Endometrium (tissue), 2 donors: ENCODE results near the gene EIF4A3.

ENCODE experiments used
- FAIRE-seq: peaks from 2 replicates; lab custom pipeline; 2012; peaks lifted over from hg19 to GRCh38; lab: Jason Lieb, UNC
- donor health status: control.
- donor health status: control.

Gene EIF4A3

DNA sequence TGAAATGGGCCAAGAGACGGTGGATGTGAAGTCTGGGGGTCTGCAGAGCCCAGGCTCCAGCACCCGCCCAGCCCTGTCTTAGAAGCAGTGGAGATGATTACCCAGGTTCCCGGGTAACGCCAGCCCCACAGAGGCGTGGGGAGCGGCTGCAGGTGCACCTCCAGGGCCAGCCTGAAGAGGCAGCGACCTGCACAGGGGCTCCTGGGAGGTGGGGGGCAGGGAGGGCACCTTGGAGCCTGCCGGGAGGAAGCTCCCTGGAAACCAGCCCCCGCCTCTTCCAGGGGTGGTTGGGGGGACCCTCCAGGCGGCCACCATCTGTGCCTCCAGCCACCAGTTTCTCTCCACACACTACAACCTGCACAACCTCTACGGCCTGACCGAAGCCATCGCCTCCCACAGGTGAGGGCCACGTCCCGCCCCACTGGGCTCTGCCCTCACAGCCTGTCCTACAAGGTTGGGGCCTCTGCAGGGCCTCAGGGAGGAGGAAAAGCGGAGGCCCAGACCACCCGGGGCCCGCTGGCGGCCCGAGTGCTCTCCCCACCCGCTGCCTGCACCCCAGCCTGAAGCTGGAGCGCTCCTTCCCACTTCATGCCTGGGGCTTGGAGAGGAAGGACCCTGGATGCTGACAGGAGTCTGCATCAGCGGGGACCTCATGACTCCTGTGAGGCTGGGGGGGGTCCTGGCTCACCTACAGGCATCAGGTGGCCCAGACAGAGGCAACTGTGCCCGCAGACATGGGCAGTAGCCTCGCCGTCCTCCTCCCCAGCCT lies 35.0 kb downstream of the EIF4A3 start:
- FAIRE-seq: no peak

DNA sequence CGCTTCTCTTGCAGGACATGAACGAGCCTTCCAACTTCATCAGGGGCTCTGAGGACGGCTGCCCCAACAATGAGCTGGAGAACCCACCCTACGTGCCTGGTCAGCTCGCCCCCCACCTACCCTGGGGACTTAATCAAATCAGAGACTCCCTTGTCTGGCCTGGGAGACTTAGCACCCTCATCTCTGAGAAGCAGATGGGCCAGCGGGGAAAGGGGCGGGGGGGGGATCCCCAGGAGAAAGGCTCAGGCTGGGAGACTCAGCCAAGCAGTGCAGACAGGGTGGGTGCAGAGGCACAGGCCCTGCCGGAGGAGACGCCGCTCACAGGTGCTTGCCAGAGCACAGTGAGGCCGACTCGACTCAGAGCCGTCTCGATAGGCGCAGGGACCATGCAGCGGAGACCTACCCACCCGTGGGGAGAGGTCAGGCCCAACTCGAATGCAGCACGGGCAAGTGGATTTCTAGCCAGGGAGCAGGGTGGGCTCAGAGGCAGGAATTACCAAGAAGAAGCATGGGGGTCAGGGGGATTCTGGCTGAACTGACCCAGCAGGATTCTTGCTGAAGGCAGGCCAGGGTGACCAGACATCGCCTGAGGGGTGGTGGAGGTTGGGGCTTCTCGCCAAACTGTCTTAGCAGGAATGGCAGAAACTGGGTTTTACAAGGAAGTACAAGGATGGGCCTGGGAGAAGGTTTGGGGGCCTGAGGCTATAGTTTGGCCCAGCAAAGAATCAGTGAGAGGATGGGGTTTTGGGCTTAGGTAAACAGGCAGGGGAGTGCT lies 35.8 kb downstream of the EIF4A3 start:
- no peak for FAIRE-seq

DNA sequence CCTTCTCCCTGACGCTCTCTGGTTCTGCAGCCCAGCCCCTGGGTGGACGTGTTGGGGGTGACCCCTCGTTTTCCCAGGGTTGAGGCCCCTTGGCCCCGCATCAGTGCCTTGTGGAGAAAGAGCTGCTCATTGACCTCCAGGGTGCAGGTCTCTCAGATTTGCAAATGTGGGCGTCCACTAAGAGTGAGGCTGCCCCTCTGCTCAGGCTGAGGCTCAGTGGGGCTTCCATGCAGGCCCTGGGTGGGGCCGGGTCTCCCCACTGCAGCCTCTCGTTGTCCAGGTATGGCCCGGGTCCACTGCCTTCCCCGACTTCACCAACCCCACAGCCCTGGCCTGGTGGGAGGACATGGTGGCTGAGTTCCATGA lies 36.5 kb downstream of the EIF4A3 start:
- no peak for FAIRE-seq

DNA sequence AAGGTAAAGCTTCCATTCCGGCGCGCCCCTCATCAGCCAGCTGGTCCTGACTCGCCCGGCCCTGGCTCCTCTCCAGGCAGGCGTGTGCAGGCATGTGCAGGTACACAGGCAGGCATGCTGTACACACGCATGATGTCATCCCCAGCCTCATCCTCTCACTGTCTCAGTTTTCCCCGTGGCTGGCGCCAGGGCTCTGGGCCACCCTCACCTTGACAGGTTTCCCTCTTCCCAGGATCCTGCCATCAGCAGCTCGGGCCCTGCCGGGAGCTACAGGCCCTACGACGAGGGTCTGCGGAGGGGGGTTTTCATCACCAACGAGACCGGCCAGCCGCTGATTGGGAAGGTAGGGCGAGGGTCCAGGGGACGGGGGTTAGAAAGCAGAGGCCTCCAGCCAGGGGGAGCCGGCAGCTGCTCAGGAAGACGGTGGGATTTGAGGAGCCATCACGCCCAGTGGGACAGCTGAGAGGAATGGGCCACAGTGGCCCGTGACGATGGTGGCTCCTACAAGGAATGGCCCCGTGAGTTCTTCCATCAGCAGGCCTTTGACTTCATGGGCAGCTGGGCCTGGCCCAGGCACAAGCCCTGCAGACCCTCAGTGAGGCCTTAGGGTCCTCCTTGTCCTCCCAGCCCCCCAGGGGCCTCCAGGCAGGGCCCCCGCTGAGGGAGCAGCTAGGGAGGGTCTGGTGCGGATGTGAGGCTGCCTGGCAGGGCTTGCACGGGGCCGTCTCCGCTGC lies 37.0 kb downstream of the EIF4A3 start:
- FAIRE-seq: no peak

DNA sequence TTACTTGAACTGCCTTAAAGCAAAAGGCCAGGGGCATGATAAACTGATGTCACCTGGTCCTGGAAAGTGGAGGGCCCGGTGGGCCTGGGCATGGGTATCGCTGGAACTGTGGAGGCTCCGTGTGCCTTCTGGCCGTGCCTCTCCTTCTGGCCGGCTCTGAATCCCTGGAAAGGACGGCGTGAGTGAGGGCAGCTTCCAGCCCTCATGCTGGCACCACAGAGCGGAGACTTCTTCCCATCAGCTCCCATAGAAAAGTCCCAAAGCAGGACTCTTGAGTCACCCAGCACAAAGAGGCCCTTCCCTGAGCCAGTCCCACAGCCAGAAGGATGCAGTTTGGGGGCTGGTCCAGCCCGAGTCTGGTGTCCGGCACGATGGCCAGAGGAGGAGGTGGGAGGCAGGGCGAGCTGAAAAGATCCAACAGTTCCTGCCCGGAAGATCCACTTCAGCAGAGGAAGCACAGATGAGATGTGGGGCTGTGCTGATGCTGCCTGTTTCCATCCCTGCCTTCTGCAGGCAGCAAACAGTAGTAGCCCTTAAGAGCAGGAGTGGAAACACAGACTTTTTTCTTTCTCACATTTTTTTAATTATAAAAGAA lies 37.8 kb downstream of the EIF4A3 start:
- no peak for FAIRE-seq

DNA sequence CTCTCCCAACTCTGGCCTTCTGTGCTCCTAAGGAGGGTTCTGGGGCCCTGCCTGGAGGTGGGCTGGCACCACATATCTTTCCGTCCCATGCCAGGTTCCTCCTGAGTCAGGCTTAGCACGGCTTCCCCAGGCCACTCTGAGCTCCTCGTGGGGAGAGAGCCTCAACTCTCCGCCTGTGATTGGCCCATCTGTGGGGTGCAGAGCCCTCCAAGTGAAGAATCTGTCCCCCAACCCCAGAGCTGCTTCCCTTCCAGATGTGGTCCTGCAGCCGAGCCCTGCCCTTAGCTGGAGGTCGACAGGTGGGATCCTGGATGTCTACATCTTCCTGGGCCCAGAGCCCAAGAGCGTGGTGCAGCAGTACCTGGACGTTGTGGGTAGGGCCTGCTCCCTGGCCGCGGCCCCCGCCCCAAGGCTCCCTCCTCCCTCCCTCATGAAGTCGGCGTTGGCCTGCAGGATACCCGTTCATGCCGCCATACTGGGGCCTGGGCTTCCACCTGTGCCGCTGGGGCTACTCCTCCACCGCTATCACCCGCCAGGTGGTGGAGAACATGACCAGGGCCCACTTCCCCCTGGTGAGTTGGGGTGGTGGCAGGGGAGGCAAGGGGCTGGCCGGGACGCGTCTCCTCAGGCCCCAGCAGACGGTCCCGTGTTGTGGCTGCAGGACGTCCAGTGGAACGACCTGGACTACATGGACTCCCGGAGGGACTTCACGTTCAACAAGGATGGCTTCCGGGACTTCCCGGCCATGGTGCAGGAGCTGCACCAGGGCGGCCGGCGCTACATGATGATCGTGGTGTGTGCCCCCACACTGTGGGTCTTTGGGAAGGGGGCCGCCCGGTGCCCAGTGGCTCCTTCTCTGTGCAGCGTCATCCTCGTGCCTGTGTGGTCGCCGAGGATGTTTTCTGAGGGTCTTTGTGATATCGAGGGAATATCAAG lies 38.6 kb downstream of the EIF4A3 start:
- no peak for FAIRE-seq

DNA sequence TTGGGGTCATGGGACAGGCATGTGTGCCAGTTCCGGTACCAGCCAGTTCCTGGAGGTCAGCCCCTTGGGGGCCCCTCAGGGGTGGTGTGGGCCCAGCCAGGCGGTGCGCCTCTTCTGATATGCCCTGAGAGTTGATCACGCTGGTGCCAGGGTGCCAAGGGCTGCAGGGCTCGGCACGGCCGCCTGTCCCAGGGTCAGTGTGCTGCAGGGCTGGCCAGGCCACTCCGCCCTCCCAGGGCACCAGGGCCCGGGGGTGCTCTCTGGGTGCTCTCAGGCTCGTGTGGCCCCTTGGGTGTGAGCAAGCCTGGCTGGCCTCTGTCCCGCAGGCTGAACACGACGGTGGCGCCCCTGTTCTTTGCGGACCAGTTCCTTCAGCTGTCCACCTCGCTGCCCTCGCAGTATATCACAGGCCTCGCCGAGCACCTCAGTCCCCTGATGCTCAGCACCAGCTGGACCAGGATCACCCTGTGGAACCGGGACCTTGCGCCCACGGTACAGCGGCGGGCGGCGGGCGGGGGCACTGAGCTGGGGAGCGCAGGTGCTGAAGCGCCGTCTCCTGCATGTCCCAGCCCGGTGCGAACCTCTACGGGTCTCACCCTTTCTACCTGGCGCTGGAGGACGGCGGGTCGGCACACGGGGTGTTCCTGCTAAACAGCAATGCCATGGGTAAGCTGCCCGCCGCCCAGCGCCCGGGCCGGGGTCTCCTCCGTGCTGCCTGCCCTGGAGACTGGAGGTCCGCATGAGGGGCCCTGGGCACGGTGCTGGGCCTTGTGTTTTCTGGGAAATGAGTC lies 39.5 kb downstream of the EIF4A3 start:
- no peak for FAIRE-seq

DNA sequence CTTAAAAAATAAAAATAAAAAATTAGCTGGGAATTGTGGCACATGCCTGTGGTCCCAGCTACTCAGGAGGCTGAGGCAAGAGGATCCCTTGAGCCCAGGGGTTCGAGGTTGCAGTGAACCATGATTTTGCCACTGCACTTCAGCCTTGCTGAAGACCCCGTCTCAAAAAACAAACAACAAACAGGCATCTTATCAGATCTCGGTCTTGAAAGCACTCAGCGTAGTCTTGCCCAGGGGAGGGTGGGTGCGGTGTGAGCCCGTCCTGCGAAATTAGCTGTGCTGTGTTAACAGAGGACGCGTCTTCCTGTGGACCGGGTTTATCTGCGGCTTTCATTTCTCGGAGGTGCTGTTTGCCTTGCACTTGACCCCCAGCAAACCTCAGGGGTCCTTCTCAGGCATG lies 40.2 kb downstream of the EIF4A3 start:
- FAIRE-seq: no peak

DNA sequence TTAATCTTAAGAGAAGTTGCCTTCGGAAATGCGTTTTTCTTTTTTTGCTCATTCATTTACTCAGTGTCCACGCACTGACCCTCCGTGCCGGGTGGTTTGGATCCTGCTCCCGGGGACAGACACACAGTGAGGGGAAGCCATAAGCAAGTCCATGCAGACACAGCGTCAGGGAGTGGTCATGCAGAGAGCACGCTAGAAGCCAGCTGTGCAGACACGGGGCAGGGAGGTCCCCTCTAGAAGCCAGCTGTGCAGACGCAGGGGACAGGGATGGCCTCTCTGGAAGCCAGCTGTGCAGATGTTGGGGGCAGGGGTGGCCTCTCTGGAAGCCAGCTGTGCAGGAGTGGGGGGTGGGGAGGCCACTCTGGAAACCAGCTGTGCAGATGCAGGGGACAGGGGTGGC lies 40.8 kb downstream of the EIF4A3 start:
- FAIRE-seq: no peak

DNA sequence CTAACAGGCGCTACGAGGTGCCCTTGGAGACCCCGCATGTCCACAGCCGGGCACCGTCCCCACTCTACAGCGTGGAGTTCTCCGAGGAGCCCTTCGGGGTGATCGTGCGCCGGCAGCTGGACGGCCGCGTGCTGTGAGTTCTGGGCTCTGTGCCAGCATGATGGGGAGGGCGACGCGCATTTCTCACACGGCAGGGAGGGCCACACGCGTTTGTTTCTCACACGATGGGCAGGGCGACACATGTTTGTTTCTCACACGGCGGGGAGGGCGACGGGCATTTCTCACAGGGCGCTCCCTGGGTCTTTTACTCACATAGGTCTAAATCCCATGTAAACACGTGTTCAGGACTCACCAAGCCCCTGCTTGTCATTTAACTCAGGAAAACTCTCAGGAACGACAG lies 41.2 kb downstream of the EIF4A3 start:
- FAIRE-seq: no peak

DNA sequence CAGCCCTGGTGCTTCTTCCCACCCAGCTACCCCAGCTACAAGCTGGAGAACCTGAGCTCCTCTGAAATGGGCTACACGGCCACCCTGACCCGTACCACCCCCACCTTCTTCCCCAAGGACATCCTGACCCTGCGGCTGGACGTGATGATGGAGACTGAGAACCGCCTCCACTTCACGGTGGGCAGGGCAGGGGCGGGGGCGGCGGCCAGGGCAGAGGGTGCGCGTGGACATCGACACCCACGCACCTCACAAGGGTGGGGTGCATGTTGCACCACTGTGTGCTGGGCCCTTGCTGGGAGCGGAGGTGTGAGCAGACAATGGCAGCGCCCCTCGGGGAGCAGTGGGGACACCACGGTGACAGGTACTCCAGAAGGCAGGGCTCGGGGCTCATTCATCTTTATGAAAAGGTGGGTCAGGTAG lies 42.0 kb downstream of the EIF4A3 start:
- no peak for FAIRE-seq

DNA sequence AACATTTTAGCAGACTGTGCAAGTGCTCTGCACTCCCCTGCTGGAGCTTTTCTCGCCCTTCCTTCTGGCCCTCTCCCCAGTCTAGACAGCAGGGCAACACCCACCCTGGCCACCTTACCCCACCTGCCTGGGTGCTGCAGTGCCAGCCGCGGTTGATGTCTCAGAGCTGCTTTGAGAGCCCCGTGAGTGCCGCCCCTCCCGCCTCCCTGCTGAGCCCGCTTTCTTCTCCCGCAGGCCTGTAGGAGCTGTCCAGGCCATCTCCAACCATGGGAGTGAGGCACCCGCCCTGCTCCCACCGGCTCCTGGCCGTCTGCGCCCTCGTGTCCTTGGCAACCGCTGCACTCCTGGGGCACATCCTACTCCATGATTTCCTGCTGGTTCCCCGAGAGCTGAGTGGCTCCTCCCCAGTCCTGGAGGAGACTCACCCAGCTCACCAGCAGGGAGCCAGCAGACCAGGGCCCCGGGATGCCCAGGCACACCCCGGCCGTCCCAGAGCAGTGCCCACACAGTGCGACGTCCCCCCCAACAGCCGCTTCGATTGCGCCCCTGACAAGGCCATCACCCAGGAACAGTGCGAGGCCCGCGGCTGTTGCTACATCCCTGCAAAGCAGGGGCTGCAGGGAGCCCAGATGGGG lies 42.5 kb downstream of the EIF4A3 start:
- no peak for FAIRE-seq

DNA sequence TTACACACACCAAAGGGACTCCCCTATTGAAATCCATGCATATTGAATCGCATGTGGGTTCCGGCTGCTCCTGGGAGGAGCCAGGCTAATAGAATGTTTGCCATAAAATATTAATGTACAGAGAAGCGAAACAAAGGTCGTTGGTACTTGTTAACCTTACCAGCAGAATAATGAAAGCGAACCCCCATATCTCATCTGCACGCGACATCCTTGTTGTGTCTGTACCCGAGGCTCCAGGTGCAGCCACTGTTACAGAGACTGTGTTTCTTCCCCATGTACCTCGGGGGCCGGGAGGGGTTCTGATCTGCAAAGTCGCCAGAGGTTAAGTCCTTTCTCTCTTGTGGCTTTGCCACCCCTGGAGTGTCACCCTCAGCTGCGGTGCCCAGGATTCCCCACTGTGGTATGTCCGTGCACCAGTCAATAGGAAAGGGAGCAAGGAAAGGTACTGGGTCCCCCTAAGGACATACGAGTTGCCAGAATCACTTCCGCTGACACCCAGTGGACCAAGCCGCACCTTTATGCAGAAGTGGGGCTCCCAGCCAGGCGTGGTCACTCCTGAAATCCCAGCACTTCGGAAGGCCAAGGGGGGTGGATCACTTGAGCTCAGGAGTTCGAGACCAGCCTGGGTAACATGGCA lies 43.4 kb downstream of the EIF4A3 start:
- FAIRE-seq: no peak

DNA sequence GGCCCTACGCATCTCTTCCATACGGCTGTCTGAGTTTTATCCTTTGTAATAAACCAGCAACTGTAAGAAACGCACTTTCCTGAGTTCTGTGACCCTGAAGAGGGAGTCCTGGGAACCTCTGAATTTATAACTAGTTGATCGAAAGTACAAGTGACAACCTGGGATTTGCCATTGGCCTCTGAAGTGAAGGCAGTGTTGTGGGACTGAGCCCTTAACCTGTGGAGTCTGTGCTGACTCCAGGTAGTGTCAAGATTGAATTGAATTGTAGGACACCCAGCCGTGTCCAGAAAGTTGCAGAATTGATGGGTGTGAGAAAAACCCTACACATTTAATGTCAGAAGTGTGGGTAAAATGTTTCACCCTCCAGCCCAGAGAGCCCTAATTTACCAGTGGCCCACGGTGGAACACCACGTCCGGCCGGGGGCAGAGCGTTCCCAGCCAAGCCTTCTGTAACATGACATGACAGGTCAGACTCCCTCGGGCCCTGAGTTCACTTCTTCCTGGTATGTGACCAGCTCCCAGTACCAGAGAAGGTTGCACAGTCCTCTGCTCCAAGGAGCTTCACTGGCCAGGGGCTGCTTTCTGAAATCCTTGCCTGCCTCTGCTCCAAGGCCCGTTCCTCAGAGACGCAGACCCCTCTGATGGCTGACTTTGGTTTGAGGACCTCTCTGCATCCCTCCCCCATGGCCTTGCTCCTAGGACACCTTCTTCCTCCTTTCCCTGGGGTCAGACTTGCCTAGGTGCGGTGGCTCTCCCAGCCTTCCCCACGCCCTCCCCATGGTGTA lies 44.1 kb downstream of the EIF4A3 start:
- no peak for FAIRE-seq

DNA sequence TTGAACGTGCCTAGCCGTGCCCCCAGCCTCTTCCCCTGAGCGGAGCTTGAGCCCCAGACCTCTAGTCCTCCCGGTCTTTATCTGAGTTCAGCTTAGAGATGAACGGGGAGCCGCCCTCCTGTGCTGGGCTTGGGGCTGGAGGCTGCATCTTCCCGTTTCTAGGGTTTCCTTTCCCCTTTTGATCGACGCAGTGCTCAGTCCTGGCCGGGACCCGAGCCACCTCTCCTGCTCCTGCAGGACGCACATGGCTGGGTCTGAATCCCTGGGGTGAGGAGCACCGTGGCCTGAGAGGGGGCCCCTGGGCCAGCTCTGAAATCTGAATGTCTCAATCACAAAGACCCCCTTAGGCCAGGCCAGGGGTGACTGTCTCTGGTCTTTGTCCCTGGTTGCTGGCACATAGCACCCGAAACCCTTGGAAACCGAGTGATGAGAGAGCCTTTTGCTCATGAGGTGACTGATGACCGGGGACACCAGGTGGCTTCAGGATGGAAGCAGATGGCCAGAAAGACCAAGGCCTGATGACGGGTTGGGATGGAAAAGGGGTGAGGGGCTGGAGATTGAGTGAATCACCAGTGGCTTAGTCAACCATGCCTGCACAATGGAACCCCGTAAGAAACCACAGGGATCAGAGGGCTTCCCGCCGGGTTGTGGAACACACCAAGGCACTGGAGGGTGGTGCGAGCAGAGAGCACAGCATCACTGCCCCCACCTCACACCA lies 44.8 kb downstream of the EIF4A3 start:
- FAIRE-seq: no peak

DNA sequence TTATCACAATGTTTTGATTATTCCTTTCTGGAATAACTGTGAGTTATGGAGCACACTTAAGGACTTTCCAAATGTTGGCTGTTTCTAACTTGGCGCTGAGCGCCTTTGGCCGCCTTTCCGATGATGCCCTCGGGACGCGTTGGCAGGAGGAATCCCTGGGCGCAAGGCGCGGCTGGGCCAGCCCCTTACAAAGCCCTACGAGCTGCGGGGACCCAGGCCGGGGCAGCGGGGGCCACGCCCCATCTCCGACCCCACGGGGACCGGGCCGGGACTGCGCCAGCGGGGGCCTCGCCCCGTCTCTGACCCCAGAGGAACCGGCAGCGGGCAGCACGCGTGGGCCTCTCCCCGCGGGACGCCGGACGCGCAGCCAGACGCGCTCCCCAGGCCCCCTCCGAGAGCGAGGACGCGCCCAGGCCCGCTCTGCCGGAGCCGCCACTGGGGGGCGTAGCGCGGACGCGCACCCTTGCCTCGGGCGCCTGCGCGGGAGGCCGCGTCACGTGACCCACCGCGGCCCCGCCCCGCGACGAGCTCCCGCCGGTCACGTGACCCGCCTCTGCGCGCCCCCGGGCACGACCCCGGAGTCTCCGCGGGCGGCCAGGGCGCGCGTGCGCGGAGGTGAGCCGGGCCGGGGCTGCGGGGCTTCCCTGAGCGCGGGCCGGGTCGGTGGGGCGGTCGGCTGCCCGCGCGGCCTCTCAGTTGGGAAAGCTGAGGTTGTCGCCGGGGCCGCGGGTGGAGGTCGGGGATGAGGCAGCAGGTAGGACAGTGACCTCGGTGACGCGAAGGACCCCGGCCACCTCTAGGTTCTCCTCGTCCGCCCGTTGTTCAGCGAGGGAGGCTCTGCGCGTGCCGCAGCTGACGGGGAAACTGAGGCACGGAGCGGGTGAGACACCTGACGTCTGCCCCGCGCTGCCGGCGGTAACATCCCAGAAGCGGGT lies 45.6 kb downstream of the EIF4A3 start, which contains the start of gene GAA:
Gene GAA, plus strand, starts transcription at position 571 of the 935 bp plus-strand sequence. CDS start 3,006 bp downstream, outside the sequence.
- no peak for FAIRE-seq

DNA sequence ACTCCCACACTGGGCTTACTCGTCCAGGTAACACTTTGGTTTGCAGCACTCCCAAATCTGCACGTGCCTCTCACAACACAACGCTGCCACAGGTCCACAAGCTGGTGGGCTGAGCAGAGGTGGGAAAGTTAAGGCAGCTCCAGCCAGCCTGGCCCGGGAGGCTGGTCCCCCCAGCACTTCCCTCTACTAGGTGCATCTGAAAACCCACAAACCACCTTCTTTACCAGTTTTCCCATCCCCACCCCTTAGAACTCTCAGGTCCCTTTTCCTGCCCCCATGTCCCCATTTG lies 46.9 kb downstream of the EIF4A3 start:
- no peak for FAIRE-seq
